Activated CD4-positive, alpha-beta T cell treated with anti-CD3 and anti-CD28 coated beads for 48 hours (primary cell): ENCODE results near the gene ABHD13.
"Not testable (repeated sequence)": the region's sequence is repeated elsewhere in the genome, so short reads cannot be mapped to it uniquely, and the experiment has no call there.

Experiments used
- DNase-seq: peaks from one replicate; pipeline ENCODE4 v3.0.0-alpha.2; 2020

The ABHD13 gene

DNA sequence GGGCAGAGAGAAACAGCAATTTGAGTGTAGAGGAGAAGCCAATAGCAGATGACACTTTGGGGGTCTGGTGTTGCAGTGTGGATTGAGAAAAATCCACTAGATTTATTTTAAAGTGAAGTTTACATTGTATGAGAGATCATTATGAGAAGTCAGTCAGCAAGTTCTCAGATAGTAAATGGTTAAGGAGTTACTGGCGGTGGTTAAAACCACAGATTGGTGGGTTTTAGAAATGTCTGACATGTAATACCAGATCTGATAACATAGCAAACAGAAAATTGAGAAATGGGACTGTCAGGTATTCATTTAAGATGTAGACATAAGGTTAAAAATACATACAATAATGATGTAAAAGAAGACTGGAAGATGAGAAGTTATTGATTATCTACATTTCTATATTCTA is 7.2 kb downstream of the ABHD13 start:
- no peak for DNase-seq

DNA sequence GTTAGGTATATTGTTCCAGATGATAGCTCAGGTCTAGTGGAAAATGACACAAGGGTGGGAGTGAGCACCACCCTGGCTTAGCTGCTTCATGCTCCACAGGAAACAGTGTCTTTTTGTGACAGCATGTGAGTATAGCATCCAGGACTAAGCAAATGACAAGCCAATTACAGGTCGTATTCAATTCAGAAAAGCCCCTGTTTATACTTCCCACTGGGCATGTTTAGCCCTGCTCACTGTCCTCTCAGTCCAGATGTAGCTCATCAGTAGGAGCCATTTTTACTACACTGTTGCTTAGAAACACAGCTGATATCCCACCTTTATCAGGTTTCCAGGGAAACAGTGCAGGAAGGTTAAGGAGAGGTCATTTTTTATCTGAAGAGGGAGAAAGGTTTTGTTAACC is 8.0 kb downstream of the ABHD13 start:
- DNase-seq = no peak

DNA sequence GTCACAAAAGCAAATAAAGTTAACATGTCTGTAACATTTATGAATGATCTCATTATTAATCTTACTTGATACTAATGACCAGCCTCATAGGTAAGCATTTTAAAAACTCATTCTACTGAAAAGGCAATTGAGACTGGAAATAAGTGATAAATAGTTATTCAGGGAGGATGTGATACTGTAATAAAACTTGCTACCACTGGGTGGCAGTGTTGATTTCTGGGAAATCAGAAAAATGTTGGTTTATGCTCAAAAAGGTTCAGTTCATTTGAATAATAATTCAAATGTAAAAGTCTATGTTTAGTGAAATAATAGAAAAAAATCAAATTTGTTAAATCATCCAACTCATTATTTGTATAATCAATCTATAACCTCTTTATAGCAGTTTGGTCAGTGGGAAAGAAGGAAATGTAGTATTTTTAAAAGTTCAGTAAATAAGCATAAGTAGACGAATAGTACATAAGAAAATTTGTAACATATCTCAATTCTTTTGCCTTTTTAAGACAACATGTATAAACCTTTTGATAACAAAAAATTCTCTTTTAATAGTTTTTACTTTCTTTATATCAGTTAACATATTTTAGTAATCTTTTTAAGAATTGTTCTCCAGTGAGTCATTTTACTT is 9.6 kb downstream of the ABHD13 start:
- no peak for DNase-seq

DNA sequence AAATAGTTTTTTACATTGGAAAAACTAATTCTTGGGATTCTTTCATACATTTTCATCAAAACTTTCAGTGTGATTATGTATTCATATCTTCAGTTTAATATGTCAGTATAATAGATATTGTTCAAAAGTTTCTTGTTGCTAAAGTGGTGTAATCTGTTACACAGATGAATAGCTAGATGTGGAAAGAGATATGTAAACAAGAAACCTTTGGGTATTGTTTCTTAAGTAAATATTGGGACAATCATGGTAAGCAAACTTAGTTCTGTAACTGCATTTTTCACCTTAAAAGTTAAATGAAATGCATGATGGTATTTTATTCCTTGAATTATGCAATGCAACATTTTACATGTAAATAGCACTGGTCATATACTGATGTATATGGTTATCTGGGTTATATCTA is 12.2 kb downstream of the ABHD13 start:
- no peak for DNase-seq

DNA sequence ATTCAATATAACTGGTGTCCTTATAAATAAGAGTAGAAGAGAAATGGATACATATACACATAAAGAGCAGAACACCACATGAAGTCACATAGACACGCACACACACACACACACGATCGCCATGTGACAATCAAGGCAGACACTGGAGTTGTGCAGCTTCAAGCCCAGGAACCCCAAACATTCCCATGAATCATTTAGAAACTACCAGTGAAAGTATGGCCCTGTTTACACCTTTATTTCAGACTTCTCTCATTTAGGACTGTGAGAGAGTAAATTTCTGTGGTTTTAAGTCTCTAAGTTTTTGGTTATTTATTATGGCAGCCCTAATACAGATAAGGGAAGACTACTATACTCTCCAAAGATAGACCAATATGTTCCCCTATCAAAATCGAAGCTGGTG is 31.0 kb downstream of the ABHD13 start:
- no peak for DNase-seq

DNA sequence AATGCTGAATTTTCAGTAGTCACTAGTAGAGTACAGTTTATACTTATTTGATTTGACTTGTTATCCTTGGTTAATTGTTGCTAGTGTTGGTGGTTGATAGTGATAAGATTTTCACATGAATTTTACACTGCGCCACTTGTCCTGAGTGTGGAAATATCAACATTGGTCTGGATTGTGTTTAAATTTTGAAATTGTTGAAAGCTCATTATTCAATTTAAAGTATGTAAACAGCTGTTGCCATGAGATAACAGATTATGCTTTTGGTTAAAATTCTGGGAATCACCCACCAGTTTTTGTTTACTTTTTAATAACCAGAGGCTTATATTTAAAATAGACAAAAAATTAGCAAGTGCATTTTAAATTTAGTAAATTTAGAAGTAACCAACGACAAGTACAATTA is 39.1 kb downstream of the ABHD13 start:
- no peak for DNase-seq

DNA sequence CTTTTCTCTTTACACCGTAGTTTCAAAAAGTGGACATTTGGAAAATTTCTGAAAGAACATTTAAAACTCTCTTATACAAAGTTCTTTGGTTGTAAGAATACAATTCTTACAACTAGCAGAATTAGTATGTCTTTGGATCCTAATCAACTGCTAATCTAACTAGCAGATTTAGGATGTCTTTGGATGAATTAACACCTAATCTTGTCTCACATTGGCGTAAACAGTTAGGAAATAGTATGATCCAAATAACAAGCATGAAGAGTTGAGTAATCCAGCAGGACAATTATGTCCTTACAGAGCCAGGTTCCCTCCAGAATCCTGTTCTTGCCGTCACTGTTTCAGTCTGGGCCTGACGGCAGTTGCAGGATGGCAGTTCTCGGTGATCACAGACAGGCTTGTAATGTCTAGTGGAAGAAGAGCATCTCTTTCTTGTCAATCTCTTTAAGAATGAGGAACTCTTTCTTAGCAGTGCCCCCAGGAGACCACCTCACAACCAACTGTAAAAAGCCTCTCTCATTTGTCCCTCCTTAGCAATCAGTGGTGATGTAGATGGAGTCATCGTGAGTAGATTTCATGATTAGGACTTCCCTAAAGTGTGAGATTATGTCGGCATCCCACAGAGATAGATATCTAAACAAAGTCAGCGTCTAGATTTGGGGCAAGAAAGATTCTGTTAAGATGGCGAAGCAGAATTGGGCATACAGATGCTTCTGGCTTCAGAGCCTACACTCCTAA is 45.6 kb downstream of the ABHD13 start:
- no peak for DNase-seq

DNA sequence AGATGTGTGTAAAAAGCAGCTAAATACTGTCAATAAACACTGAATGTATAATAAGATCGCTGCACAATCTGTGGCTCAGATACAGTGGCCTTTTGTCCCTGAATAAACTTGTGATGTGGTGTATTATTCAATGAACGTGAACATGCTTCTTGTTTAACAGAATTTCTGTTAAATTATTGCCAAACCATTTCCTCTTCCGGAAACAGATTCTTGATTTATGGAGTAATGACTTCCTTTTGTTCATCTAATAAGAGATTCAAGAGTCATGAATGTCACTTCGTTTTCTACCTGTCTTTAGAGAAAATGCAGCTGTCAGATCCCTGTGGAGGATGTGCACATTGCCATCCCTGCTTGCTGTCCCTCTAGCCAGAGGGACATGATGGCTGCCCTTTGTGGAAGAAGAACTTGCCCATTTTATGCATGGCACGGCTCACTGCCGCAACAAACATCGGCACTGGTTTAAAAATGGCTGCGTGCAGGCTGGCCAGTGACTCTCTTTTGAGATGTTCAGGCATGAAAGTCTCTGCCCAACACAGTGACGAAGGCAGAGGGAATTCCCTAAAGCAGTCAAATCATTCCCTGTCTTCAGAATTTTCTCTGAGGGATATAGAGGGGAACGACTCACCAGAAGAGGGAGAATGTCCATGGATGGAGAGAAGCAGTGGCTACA is 48.3 kb downstream of the ABHD13 start:
- no peak for DNase-seq

DNA sequence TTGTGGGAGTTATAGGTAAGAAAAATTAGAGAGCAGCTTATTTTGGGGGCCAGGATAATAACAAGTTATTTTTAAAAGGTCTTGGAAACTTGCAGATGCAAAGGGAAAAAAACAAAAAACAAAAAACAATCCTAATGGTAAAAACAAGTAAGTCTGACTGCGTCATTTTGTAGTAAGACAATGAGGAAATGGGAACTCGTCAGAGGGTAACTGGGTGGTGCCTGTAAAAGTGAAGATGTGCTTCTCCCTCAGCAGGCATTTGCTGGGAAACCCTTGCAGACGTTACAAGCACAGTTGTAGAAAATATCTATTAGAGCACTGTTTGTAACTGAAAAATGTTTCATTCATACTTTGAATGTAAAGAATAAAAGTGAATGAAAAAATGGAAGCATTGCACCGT is 49.2 kb downstream of the ABHD13 start:
- DNase-seq = no peak

DNA sequence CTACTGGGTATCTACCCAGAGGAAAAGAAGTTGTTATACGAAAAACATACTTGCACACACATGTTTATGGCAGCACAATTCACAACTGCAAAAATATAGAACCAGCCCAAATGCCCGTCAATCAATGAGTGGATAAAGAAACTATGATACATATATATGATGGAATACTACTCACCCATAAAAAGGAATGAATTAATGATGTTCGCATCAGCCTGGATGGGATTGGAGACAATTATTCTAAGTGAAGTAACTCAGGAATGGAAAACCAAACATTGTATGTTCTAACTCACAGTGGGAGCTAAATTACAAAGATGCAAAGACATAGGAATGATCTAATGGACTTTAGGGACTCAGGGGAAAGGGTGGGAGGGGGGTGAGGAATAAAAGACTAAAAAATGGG is 49.7 kb downstream of the ABHD13 start:
- DNase-seq = not testable (repeated sequence)

DNA sequence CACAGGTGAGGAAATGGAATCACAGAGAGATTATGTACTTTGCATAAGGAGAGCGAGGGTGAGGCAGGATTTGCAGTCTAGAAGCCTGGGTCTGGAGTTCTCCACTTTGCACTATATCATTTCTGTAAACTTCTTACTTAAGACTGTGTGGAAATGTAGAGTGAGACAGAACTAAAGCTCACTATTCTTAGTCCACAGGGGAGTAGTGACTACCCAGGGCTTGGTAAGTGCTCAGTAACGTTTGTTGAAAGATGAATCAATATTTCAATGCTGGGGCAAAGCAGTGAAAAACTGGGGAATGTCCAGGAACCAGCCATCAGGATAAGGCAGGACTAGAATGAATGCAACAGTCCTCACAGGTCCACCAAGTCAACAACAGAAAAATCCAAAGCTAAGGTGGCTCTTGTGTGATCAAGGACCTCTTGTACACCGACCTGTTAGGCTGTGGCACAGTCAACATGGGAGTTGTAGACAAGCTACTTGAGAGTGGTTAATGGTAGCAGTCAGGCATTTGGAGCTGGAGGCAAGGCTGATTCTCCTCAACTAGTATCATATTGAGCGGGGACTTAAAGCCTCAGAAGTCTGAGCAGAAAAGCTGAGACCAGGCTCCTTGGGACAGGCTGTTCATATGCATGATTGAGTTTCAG is 50.4 kb downstream of the ABHD13 start:
- DNase-seq = peak; percentile 9

DNA sequence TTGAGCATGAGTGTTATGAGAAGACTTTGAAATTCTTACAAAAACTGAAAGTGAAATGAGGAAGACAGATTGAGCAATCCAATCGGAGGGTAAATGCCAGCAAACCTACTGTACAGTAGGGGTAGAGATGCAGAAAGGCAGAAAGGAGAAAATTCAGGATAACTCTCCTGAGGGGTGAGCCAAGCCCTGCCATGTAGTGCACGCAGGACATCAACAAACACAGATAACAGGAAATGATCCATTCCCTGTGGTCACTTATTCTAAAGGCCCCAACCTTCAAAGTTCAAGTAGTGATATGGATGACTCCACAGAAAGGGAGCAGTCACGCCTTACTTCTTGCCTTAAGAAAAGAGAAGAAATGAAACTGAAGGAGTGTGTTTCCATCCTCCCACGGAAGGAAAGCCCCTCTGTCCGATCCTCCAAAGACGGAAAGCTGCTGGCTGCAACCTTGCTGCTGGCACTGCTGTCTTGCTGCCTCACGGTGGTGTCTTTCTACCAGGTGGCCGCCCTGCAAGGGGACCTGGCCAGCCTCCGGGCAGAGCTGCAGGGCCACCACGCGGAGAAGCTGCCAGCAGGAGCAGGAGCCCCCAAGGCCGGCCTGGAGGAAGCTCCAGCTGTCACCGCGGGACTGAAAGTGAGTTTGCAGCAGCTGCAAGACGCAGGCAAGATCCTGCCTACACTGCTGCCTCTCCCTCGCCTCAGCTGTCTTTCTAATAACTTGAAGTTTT is 51.6 kb downstream of the ABHD13 start, which contains the start of gene TNFSF13B:
TNFSF13B (plus strand) TSS at position 118 of the 728 bp plus-strand sequence; CDS start at position 296, 178 bp downstream.
- peak; percentile 66 for DNase-seq

DNA sequence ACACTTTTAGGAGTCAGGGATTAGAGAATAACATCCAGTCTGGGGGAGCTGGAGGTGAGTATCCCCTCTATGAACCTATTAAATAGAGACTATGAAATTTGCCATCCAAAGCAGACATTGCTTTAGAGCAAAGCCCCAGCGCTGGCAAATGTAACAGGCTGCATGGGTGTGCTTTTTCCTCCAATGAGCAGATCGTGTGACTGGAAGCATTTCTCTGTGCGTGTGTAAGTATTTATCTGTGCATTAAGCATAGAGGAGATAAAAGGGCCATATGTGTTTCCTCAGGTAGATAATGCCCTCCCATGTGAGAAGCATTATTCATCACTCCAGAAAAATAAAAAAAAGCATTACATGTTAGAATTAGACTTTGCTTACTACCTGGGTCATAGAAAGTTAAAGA is 52.2 kb downstream of the ABHD13 start:
- no peak for DNase-seq

DNA sequence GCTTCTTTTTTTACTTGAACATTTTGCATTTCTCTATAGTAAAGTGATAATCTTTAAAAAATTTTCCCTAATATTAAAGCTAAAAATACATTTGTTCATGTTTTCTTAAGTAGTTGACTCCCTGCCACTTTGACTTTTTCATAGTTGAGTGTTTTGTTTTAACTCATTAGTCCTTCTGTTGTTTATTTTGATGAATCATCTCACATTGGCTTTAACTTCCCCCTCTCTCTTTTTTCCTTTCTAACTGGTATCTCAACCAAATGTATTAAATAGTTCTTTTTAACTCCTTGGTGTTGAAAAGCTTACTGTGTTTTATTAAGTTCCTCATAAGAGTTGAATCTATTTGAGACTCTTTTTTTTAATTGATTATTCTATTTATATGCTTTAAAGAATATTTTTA is 54.1 kb downstream of the ABHD13 start:
- no peak for DNase-seq

DNA sequence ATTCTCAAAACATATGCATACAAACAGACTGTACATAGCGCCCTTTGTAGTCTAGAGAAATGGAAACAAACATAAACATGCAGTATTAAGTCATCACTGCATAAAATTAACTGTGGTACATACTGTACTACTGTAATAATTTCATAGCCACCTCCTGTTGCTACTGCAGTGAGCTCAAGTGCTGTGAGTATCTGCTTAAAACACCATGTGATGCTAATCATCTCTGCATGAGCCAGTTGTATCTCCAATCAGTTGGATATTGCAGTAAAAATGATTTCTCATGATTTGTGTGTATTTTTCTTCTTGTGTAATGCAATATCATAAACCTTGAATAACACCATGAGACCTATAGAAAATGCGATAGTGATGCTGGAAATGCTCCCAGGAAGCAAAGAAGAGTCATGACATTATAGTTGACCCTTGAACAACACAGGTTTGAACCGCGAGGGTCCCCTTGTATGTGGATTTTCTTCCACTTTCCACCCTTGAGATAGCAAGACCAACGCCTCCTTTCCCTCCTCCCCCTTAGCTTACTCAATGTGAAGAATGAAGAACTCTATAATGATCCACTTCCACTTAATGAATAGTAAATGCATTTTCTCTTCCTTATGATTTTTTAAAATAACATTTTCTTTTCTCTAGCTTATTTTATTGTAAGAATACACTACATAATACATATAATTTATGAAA is 55.4 kb downstream of the ABHD13 start:
- DNase-seq = no peak

DNA sequence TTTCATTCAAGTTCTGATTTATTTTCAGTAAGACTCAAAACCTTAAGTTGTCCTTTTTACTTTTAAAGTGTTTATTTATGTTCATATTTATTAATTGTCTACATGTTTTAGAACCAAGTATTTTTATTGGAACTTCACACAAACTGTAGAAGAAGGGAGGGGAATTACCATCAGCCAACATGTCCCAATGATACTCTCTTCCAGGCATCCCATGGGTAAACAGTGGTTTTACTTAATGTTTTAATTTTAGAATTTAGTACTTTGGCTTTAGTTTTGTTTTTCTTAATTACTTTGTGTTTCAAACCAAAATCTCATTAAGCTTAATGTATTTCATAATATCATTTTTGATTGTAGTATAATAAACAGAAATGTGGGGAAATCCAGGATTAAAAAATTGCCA is 56.5 kb downstream of the ABHD13 start:
- no peak for DNase-seq

DNA sequence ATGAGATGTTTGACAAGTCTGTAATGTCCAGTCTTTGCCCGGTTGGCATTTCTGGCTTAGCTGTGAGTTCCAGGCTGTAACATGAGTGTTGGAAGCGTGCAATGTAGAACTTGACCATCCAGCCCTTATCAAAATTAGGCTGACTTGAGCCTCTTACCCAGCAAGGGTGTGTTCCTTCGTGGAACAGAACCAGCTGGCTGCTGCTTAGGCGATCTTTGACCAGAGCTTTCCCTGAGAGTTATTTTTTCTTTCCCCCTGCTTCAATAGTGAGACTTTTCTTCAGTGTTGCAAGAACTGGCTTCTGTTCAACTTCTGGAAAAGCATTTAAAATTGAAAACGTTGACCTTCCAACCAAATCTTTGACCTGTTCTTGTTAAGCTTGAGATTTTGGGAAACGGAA is 57.9 kb downstream of the ABHD13 start:
- DNase-seq = no peak

DNA sequence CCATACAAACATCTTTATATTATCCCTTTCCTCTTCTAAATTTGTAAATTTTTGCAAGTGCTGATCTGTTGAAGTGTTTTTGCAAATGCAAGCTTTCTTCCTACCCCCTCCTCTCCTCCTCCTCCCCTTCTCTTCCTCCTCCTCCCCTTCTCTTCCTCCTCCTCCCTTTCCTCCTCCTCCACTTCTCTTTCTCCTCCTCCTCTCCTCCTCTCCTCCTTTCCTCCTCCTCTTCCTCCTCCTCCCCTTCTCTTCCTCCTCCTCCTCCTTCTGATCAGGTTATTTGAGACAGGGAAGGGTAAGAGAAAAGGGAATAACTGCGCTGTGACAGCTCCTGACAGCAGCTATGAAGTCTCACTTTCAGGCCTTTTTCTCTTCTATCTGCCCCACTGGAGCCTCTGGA is 60.3 kb downstream of the ABHD13 start:
- DNase-seq = no peak

DNA sequence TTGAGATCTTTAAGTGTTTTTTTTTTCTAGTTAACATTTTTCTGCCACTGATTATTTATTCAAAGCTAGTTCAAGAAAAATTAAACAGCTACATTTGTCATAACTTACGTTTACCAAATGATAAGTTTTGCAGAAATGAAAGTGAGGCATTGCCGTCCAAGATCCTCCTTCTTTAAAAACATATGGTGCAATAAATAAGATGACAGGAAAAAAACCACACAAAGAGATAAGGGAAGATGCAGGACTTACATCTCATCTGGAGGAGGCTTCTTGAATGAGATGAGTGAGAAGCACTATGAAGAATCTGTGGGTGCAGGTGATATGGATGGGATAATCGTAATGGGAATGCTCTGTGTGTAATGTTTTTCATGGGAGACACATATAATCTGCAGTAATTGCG is 63.7 kb downstream of the ABHD13 start:
- DNase-seq = no peak

DNA sequence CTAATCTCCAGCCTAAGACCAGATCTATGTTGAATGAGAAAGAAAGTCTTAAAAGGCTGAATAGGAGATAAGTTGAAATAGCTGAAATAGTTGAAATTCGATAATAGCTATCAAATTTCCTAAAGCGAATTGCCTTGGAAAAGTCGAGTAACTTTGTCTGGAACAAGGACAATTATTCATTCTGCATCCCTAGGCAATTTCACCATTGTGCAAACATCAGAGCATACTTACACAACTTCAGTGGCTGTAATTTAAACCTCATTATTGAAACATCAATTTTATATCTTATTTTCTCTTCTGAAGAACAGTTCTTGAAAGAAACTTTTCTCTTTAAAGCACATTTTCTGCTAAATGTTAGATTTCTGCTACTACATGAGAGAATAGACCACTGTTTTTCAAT is 64.9 kb downstream of the ABHD13 start:
- no peak for DNase-seq
